GM21619 (cell line): Measurements from ENCODE around the gene AMFR.

Source experiments
- ATAC-seq: cut with Tn5 transposase; IDR thresholded peaks from one replicate; pipeline ENCODE4 v1.9.1; 2021; ENCODE audit not compliant: unreplicated experiment

Gene AMFR

GRCh38 chr16:56349086-56349415, 76.3 kb downstream of the AMFR start:
- no peak for ATAC-seq

- no peak for ATAC-seq
These were observed 76.9 kb downstream of the AMFR start for GRCh38 chr16:56348168-56349085.

- ATAC-seq = no peak
These were observed 77.7 kb downstream of the AMFR start for GRCh38 chr16:56347670-56348069.

GRCh38 chr16:56347166-56347565, 78.2 kb downstream of the AMFR start:
- ATAC-seq = no peak

GRCh38 chr16:56346131-56346890, 79.0 kb downstream of the AMFR start:
- no peak for ATAC-seq

GRCh38 chr16:56345406-56346050, 79.8 kb downstream of the AMFR start:
- no peak for ATAC-seq

GRCh38 chr16:56344518-56345405, 80.6 kb downstream of the AMFR start:
- ATAC-seq = no peak

- no peak for ATAC-seq
These were observed 81.5 kb downstream of the AMFR start for GRCh38 chr16:56343661-56344517.

- ATAC-seq = no peak
These were observed 83.5 kb downstream of the AMFR start for GRCh38 chr16:56341656-56342399.

- ATAC-seq = no peak
These were observed 84.4 kb downstream of the AMFR start for GRCh38 chr16:56340864-56341365.

- ATAC-seq = no peak
These were observed 84.9 kb downstream of the AMFR start for GRCh38 chr16:56340416-56340815.

- no peak for ATAC-seq
These were observed 85.7 kb downstream of the AMFR start for GRCh38 chr16:56339431-56340195.

GRCh38 chr16:56338566-56339318, 86.6 kb downstream of the AMFR start:
- no peak for ATAC-seq

GRCh38 chr16:56337858-56338325, 87.5 kb downstream of the AMFR start:
- ATAC-seq = no peak

GRCh38 chr16:56337131-56337857, 88.1 kb downstream of the AMFR start:
- no peak for ATAC-seq

GRCh38 chr16:56336711-56337110, 88.6 kb downstream of the AMFR start:
- ATAC-seq = no peak
